Naive B cell (primary cell): ENCODE data around the gene GPR153. TPM values are rescaled to one million over a fixed set of nuclear protein-coding genes. Genes with fewer than 3 reads are reported as not detected.

Source experiments
- ATAC-seq, 2 donors: fragments of 150-1000 bp; cut with Tn5 transposase; 2 replicates each; pipeline ENCODE4 v1.10.0; 2021; ENCODE audit warnings: low read depth in 2 of 2, mild to moderate bottlenecking in 2 of 2, moderate library complexity in 2 of 2
- DNase-seq: peaks from one replicate; pipeline ENCODE4 v3.0.0; 2022
- H3K27ac Mint-ChIP-seq, 6 donors: one replicate each; pipeline ENCODE4 v1.8.0; 2020 to 2022; ENCODE audit warnings: mild to moderate bottlenecking in 6 of 6, mixed read lengths in 6 of 6, moderate library complexity in 5 of 6, inconsistent platforms in 2 of 6
- H3K27me3 Mint-ChIP-seq, 3 donors: one replicate each; pipeline ENCODE4 v1.8.0; 2021 to 2022; ENCODE audit warnings: mixed read lengths in 3 of 3, mild to moderate bottlenecking in 1 of 3
- H3K36me3 Mint-ChIP-seq, 2 donors: one replicate each; pipeline ENCODE4 v1.8.0; 2020 to 2022; ENCODE audit warnings: mixed read lengths in 2 of 2, inconsistent platforms in 1 of 2, mild to moderate bottlenecking in 1 of 2
- H3K4me1 Mint-ChIP-seq, 3 donors: one replicate each; pipeline ENCODE4 v1.8.0; 2020 to 2022; ENCODE audit warnings: mixed read lengths in 3 of 3, inconsistent platforms in 1 of 3, mild to moderate bottlenecking in 1 of 3, moderate library complexity in 1 of 3
- H3K4me3 Mint-ChIP-seq, 8 donors: one replicate each; pipeline ENCODE4 v1.8.0; 2020 to 2022; ENCODE audit warnings: mild to moderate bottlenecking in 8 of 8, mixed read lengths in 8 of 8, moderate library complexity in 8 of 8, inconsistent platforms in 2 of 8
- H3K9me3 Mint-ChIP-seq, 7 donors: one replicate each; pipeline ENCODE4 v1.8.0; 2020 to 2022; ENCODE audit warnings: mixed read lengths in 7 of 7, mild to moderate bottlenecking in 5 of 7, inconsistent platforms in 2 of 7, moderate library complexity in 1 of 7
- polyA plus RNA-seq, 6 donors: library from polyadenylated mRNA; unstranded; fragments of 300-500 nt; fragmentation: Illumina TruSeq; gene quantifications; one replicate each; pipeline ENCODE4 v1.2.3, GENCODE V29; 2021; ENCODE audit warnings: low read depth in 6 of 6

Gene GPR153
- polyA plus RNA-seq, 6 donors from 2014 or later: not detected

DNA sequence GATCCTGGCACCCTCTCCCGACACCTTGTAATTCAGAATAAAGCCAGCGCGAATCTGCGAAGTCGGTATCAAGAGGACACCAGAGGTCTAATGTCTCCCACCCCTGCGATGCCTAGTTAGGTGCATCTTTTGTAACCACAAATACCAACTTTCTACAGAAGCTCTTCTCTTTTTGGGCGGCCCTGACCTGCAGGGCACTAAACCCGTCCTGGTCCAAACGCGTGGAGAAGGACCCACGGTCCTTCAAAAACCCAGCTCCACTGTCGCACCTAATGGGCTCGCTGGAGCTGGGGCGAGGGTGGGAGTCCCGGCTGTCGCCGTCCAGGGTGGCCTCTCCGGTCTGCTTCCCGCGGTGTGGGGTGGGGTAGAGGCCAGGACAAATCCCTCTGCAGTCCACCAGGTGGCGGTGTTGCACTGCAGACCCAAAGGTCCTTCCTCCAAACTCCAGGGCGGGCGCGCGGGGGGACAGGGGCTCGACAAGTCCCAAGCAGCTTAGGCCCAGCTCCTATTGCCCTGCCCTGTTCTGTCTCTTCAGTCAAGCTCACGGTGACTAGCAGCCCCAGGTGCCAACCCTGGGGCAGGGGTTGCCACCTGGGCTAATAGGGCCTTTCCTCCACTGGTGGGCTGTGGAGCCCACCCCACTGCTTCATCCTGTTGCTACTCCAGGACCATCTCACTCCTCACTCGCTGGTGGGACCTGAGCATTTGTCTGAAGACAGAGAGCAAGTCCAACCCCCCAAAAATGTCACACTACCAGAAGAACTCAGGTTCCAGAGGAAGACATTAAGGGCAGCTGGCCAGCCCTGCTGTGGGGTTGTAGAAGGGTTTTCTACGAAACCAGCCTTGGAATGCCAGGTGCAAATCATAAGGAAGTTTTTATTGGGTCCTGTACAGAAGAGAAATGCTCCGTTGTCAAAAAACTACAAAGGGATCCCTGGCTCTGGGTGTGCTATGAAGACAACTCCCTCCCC, 14.1 kb downstream of the GPR153 start:
- Mint-ChIP-seq H3K4me3 (peak overlapping the region; percentile 16 to 80 (median 61)), H3K27ac (peak overlapping the region in 4 of 6 donors; percentile 53 to 96 (median 84)), H3K36me3 (no peaks in the 10 kb centered on the region), H3K27me3 (peaks cover 27 to 73% (median 56%) of the 10 kb centered on the region in 3 donors), H3K4me1 (peaks cover 4 to 13% (median 11%) of the 10 kb centered on the region in 3 donors), H3K9me3 (peaks cover 0 to 2% (median 0%) of the 10 kb centered on the region in 7 donors)
- DNase-seq: peak; percentile 74
- ATAC-seq: peak; percentile 69 to 70

DNA sequence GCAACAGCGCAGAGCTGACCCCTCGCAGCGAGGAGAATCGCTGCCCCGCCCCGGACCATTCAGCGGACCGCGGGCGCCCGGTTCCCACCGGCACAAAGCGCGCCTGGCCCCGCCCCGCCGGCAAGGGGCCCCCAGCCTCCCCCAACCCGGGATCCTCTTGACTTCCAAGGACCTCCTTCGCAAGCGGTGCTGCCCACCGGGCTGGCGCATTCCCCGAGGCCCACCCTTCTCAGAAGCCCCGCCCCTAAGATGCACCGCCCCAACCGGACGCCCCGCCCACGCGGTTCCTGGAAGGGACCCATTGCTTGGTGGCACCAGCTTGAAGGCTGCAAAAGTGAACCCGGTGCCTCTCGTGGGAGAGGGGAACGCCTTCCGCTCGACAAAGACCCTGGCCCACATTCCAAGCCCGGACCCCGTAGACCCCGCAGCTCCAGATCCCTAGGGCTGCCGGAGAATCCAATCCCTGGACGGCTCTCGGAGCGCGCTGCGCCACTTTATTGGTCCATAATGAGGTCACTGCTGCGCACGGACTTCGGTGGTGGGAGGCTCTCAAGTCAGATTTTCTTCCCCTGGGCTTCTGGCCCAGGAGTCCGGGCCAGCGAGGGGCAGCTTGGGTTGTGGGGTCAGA, 14.9 kb downstream of the GPR153 start:
- Mint-ChIP-seq H3K4me3 (peak overlapping the region in 5 of 8 donors; percentile 40 to 80 (median 66)), H3K9me3 (peaks cover 0 to 2% (median 0%) of the 10 kb centered on the region in 7 donors), H3K36me3 (peaks cover 0 to 8% of the 10 kb centered on the region in 2 donors), H3K27me3 (peaks cover 33 to 73% (median 56%) of the 10 kb centered on the region in 3 donors), H3K27ac (peak overlapping the region in 1 of 6 donors; percentile 96), H3K4me1 (peaks cover 9 to 20% (median 19%) of the 10 kb centered on the region in 3 donors)
- DNase-seq (no peak), ATAC-seq (no peak)

DNA sequence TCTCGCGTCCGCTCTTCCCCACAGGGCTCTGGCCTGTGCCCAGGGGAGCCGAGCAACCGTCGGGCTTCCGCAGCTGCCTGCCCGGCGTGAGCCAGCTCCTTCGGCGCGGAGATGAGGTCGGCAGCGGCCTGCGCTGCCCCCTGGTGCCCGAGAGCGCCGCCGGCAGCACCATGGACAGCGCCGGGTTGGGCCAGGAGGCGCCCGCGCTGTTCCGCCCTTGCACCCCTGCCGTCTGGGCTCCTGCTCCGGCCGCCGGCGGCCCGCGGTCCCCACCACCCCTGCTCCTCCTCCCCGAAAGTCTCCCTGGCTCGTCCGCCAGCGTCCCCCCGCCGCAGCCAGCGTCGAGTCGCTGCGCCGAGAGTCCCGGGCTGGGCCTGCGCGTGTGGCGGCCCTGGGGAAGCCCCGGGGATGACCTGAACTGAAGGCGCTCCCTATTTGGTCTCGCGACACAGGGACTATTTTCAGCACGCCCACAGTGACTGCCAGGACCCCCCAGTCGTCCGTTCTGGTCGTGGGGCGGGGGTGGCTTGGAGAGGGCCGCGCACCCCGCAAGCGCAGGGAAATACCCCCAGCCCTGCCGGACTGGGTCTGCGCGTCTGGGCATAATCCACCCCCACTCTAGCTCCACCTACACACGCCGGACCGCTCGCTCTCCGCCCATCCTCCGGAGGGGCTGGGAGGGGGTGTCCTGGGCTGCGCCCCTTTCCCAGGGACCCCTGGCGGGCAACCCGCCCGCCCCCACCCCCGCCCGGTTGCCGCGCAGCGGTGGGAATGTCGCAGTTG, 15.6 kb downstream of the GPR153 start:
- no peak overlapping the region for H3K4me3 Mint-ChIP-seq
- H3K27me3 Mint-ChIP-seq: peaks cover 32 to 70% (median 51%) of the 10 kb centered on the region in 3 donors
- DNase-seq: peak; percentile 68
- peak overlapping the region in 1 of 6 donors; percentile 4 for H3K27ac Mint-ChIP-seq
- peaks cover 0 to 8% of the 10 kb centered on the region in 2 donors for H3K36me3 Mint-ChIP-seq
- peaks cover 9 to 20% (median 19%) of the 10 kb centered on the region in 3 donors for H3K4me1 Mint-ChIP-seq
- peaks cover 0 to 2% (median 0%) of the 10 kb centered on the region in 7 donors for H3K9me3 Mint-ChIP-seq
- peak; percentile 64 to 71 for ATAC-seq

DNA sequence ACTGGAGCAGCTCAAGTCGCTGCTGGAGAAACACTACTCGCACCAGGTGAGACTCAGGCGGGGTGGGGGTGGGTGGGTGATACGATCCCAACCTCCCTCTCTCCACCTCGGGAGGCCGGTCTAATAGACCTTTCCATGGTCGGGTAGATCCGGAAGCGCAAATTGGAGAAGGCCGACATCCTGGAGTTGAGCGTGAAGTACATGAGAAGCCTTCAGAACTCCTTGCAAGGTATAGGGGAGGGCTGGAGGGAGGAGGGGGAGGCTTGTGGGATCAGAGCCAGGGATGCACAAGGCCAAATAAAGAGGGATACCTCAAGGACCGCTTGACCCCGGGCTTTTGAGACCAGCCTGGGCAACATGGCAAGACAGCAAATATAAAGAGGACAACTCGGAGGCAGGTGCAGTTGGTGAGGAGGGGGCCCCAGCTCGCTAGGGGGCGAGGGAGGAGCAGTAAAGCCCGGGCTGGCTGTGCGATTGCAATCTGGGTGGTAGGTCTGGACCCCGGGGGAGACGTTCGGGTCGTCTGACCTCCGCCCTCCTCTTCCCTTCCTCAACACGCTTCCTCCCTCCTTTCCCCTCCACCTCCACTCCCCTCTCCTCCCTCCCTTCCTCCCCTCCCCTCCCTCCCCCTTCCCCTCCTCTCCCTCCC, 16.4 kb downstream of the GPR153 start:
- H3K4me3 Mint-ChIP-seq: peak overlapping the region in 2 of 8 donors; percentile 42 to 80
- ATAC-seq (no peak), DNase-seq (no peak)
- peaks cover 0 to 8% of the 10 kb centered on the region in 2 donors for H3K36me3 Mint-ChIP-seq
- H3K27ac Mint-ChIP-seq: peak overlapping the region in 3 of 6 donors; percentile 26 to 88 (median 63)
- H3K9me3 Mint-ChIP-seq: peaks cover 0 to 2% (median 0%) of the 10 kb centered on the region in 7 donors
- H3K4me1 Mint-ChIP-seq: peaks cover 9 to 20% (median 19%) of the 10 kb centered on the region in 3 donors
- H3K27me3 Mint-ChIP-seq: peaks cover 36 to 74% (median 49%) of the 10 kb centered on the region in 3 donors

DNA sequence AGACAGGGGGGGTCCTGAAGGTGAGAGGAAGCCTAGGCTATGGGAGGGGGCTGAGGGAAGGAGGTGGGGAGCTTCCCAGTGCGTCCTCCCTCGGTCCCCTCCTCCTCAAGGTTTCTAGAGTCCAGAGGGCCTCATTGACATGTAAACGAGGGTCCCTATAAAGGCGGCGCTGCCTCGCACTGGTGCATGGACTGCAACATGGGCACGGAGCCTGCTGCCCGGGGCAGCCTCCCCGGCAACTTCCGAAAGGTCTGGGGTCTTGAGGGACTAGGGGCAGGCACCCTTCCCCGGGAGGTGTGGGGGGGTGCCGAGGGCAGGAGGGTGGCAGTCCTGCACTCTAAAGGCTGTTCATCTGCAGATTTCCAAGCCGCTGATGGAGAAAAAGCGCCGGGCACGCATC, 16.9 kb downstream of the GPR153 start, which contains the start of gene HES3:
Gene HES3 (plus strand): TSS at position 187 of the 400 bp plus-strand sequence. CDS start 187 bp downstream, at position 374.
- H3K27me3 Mint-ChIP-seq: peaks cover 41 to 78% (median 52%) of the 10 kb centered on the region in 3 donors
- peak within 1 kb of the TSS in 4 of 8 donors; percentile 42 to 80 (median 50) for H3K4me3 Mint-ChIP-seq
- peak within 1 kb of the TSS in 3 of 6 donors; percentile 26 to 88 (median 63) for H3K27ac Mint-ChIP-seq

DNA sequence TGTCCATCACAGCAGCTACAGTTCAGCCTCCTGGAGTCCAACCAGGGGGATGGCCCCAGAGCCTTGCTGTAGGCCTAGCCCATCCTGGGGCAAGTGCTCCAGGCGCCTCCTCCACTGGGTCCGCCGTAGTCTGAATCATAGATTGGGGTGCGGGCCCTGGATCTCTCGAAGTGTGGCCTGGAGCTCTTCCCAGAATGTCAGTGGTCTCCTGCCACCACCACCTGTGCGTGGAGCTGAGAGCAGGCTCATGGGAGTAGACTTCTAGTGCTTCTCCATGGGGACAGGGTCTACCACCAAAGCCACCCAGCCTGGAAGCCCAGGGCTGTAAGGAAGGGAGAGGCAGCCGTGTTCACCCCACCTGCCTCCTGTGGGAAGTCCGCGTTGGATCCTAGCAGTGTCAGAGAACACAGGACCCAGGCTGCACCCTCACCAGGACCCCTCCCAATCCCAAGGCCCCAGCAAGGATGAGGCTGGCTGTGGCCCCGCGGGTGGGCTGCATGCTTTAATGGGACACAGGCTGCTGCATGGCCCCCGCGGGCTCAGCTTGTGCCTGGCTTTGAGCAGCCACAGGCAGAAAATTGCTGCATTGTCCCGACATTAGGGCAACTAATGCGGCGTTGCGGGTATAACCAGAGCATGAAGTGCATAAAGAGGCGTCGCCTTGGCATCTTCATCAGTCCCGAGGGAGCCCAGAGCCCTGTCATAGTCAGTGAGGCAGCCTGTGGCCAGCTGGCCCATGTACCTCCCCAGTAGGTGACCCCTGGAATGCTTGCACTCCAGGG, 17.7 kb downstream of the GPR153 start:
- Mint-ChIP-seq H3K27ac (peak overlapping the region in 1 of 6 donors; percentile 66), H3K27me3 (peaks cover 45 to 76% (median 50%) of the 10 kb centered on the region in 3 donors), H3K9me3 (peaks cover 0 to 2% (median 0%) of the 10 kb centered on the region in 7 donors), H3K4me3 (peak overlapping the region in 2 of 8 donors; percentile 49 to 52), H3K4me1 (peaks cover 9 to 20% (median 19%) of the 10 kb centered on the region in 3 donors), H3K36me3 (peaks cover 0 to 8% of the 10 kb centered on the region in 2 donors)
- ATAC-seq (no peak), DNase-seq (no peak)

More for the DNA sequence above, 16.9 kb downstream of the GPR153 start, which contains the start of gene HES3:
- Mint-ChIP-seq H3K36me3 (peaks cover 0 to 8% of the 10 kb centered on the region in 2 donors), H3K4me1 (peaks cover 9 to 20% (median 19%) of the 10 kb centered on the region in 3 donors), H3K9me3 (peaks cover 0 to 2% (median 0%) of the 10 kb centered on the region in 7 donors)
- DNase-seq: no peak
- ATAC-seq: no peak

DNA sequence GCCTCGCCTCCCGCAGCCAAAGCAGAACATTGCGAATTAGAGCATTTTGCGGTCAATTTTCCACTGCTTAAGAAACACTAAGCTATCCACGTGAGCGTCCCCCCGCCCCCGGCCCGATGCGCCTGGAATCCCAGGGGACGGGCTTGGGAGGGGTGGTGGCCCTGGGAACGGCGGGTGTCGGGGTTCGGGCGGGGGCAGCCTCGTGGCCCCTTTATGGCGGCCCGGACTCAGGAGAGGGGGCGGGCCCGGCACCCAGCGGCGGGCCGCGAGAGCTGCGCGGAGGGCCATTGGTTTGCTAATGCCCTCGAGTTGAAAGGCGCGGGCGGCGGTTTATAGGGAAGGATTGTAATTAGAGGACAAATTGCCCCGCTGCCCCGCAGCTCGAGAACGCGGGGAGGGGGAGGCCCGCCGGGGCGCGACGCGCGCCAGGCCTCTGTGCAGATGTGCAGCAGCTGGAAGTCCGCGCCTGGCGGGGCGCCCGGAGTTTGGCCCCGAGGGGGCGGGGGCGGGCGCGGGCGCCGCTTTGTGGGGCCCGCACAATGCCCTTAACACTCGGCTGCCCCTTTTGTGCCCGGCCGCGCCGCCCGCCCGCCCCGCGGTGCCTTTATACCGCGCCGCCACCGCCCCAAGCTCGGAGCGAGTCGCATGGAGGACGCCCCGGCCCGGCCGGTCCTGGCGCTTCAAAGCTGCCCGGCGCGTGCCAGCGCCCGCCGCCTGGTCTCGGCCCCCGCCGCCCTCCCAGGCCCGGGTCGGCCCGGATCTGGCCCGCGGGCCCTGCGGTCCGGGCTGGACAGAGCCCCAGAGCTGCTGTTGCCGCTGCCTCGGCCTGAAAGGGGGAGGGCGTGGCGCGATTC, 18.8 kb downstream of the GPR153 start:
- DNase-seq: no peak
- peaks cover 0 to 8% of the 10 kb centered on the region in 2 donors for H3K36me3 Mint-ChIP-seq
- no peak overlapping the region for H3K27ac Mint-ChIP-seq
- peaks cover 0 to 2% (median 0%) of the 10 kb centered on the region in 7 donors for H3K9me3 Mint-ChIP-seq
- ATAC-seq: no peak
- H3K4me3 Mint-ChIP-seq: peak overlapping the region in 4 of 8 donors; percentile 9 to 66 (median 57)
- peaks cover 35 to 69% (median 40%) of the 10 kb centered on the region in 3 donors for H3K27me3 Mint-ChIP-seq
- H3K4me1 Mint-ChIP-seq: peaks cover 9 to 20% (median 19%) of the 10 kb centered on the region in 3 donors

DNA sequence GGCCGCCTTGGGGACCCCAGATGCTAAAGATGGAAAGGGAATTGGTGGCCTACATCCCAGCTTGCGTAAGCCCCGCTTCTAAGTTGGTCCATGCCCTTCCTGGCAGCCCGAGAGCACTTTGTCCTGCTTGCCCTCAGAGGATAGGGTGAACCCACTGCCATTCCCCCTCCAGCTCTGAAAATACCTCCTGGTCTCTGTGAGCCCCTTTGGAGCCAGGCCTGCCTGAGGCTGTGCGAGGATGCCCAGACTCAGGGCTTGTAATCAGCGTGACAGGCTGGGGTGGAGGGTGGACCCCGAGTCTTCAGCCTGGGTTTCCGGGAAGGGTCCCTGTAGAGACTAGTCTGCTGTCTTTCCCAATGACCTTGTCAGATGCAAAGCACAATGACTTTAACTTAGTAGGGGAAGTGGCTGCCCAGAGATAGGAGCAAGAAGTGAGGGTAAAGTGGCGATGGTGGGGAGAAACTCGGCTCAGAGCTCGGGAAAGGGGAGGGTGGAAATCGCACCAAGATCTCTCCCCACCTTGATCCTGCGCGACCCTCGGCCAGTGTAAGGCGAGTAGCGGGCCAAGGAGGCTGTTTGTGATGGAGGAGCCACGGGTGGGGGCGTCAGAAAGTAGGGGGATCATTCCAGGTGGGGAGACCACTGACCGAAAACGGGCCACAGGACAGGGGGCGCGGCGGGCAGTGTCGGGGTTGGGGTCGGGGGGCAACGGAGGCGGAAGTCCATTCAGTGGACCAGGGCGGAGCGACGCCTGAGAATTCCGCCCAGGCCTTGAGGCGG, 19.6 kb downstream of the GPR153 start:
- Mint-ChIP-seq H3K36me3 (peaks cover 0 to 8% of the 10 kb centered on the region in 2 donors), H3K4me3 (peak overlapping the region in 5 of 8 donors; percentile 51 to 66 (median 62)), H3K9me3 (no peaks in the 10 kb centered on the region), H3K27ac (peak overlapping the region in 3 of 6 donors; percentile 27 to 90 (median 46)), H3K4me1 (peaks cover 9 to 13% (median 11%) of the 10 kb centered on the region in 3 donors), H3K27me3 (peaks cover 27 to 61% (median 32%) of the 10 kb centered on the region in 3 donors)
- ATAC-seq (no peak), DNase-seq (no peak)

DNA sequence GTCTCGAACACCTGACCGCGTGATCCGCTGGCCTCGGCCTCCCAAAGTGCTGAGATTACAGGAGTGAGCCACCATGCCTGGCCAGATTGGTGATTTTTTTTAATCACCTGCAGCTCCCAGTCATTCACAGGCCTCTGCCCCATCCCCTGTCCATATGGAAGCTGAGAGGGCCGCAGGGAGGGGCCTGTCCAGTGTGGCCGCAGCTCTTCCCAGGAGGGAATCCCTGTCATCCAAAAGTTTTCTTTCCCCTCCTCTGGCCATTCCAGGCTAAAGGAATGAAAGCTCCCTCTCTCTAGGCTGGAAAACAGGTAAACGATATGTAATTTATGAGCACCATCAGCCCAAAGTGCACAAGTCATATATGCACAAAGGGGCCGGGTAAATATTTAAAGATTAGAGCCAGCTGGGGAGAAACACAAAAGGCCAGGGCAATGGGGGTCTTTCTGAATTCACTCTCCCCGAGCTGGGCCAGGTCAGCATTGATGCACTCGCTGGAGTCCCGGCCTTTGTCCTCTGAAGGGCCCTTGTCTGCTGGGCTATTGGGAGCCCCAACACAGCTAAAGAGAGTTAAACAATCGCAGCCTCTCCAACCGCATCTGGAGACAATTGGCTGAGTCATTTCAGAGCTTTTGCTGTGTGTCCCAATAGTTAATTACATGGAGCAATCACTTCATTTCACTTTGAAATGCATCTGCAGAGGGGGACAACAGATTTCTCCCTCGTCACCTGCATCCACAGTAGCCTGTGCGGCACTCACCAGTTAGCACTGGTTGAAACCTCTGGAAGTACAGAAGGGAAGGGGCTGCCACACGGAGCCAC, 20.7 kb downstream of the GPR153 start:
- Mint-ChIP-seq H3K36me3 (peaks cover 0 to 8% of the 10 kb centered on the region in 2 donors), H3K27me3 (peaks cover 27 to 59% (median 32%) of the 10 kb centered on the region in 3 donors), H3K4me3 (no peak overlapping the region), H3K27ac (no peak overlapping the region), H3K9me3 (no peaks in the 10 kb centered on the region), H3K4me1 (peaks cover 9 to 14% (median 11%) of the 10 kb centered on the region in 3 donors)
- ATAC-seq: no peak
- no peak for DNase-seq
